GM12801 (cell line): ENCODE measurements around the gene ZNF606.

Experiments used
- TF ChIP-seq, protein P1 (sequence below): IDR thresholded peaks from one replicate; pipeline ENCODE4 v1.5.1; 2011; ENCODE audit warnings: control low read depth; ENCODE audit not compliant: insufficient read length; ENCODE audit errors: extremely low read depth

ZNF606 gene

DNA sequence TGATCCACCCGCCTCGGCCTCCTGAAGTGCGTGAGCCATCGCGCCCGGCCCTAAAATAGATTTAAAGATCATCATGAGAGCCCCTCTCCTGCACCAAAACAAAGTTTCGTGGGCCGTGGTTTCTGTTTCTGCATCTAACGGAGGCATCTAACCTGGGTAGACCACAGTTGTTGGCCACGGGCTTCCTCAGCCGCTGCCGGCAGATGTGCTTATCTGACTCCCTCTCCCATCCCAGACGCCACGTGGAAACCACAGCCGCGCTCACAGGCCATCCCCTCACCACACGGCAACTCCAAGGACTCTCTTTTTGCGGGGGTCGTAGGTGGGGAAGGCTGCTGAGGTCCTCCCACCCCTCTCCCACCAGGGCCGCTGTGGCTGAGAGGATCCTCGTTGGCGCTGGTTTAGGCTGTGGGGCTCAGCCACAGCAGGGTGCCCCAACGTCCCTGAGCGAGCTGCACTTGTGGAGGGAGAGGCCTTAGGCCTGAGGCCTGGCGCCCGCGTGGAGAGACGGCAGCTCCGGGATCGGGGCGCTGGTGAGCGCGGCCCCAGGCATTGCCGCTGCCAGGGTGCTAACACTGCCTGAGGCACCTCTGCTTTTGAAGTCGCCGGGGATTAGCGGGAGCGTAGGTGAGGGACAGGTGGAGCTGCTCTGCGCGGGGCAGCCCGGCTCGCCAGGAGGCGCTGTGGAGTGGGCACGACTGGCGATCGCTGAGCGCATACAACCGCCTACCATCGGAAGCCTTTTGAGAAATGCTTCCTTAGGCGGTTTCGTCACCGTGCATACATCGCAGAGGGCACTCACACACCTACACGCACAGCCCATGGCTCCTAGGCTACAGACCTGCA lies 40.1 kb upstream of the ZNF606 start:
- TF ChIP-seq, protein P1, sequence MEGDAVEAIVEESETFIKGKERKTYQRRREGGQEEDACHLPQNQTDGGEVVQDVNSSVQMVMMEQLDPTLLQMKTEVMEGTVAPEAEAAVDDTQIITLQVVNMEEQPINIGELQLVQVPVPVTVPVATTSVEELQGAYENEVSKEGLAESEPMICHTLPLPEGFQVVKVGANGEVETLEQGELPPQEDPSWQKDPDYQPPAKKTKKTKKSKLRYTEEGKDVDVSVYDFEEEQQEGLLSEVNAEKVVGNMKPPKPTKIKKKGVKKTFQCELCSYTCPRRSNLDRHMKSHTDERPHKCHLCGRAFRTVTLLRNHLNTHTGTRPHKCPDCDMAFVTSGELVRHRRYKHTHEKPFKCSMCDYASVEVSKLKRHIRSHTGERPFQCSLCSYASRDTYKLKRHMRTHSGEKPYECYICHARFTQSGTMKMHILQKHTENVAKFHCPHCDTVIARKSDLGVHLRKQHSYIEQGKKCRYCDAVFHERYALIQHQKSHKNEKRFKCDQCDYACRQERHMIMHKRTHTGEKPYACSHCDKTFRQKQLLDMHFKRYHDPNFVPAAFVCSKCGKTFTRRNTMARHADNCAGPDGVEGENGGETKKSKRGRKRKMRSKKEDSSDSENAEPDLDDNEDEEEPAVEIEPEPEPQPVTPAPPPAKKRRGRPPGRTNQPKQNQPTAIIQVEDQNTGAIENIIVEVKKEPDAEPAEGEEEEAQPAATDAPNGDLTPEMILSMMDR, result no peak

DNA sequence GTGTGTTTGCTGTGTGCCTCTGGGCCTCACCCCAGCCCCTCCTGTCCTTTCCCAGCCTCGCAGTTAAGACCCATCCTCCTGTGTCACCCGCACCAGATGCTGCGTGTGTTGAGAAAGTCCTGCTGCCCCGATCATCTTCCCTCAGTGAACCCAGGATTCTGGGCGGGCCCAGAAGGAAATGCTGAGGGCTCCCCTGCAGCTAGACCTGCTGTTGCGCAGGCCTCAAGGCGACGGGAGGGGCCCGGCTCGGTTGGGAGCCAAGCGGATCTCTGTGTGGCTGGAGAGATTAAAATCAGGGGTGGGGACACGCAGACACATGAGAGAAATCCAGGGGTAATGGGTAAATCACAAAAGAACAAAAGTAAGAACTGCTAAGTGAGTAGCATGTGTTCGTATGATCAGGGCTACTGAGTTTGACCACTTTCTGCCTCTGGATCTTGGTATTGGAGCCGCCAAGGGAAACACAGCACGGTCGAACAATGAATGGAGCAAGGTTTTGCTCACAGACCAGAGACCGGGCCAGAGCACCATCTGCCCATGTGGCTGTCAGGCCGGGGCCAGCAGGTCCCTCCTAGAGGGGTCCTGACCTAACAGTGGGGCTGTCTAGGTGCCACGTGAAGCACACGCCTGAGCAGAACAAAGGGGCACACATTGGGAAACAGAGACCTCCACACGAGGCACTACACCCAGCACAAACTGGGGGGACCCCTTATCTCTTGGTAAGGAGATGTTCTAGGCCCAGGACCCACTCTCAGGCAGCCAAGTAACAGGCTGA lies 38.3 kb upstream of the ZNF606 start:
- TF ChIP-seq, protein P1, result no peak

DNA sequence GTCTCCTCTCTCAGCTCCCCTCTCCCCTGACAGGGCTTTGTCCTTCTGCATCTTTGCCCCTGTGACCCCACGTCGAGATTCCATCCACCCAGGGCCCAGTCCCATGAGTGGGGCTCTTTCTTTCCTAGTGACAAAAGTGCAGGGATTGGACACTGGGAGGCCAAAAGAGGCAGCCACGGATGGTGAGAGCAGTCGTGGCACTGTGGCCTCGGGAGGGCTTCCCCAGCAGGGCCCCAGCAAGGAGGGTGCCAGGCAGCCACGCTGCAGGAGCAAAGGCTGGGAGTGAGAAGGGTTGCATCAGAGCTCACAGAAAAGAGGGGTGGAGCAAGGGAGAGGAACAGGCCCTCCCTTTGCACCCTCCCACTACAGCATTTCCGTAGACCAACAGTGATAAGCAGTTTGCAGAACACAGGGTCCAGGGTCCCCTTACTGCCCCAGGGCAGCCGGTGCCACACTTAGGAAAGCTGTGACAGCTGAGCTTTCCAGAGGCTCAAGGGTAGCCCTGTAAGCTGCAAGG lies 36.1 kb upstream of the ZNF606 start:
- TF ChIP-seq, protein P1, result no peak

DNA sequence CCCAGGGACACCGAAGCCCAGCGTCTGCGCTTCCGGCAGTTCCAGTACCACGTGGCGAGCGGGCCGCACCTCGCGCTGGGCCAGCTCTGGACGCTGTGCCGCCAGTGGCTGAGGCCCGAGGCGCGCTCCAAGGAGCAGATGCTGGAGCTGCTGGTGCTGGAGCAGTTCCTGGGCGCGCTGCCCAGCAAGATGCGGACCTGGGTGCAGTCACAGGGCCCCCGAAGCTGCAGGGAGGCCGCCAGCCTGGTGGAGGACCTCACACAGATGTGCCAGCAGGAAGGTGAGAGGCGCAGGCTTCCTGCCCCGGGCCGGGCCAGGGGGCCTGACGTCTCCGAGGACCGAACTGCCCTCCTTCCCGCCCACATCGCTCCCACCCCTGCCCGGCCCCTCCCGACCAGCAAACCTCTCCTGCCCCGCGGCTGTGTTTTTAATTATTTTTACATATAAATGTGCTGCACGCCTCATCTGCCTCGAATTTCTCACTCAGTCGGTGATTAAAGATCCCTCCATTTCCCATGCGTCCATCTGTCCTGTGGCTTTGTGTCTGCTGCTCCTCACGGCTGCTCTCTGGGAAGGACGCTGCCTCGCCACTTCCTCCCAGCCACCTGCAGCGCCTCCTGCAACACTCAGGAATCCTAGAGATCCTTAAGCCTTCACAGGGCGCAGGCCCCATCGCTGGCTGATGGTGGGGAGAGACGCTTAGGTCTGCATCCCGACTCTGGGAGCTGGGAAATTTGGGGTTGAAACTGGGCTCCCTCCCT lies 35.5 kb upstream of the ZNF606 start:
- TF ChIP-seq, protein P1, result no peak

DNA sequence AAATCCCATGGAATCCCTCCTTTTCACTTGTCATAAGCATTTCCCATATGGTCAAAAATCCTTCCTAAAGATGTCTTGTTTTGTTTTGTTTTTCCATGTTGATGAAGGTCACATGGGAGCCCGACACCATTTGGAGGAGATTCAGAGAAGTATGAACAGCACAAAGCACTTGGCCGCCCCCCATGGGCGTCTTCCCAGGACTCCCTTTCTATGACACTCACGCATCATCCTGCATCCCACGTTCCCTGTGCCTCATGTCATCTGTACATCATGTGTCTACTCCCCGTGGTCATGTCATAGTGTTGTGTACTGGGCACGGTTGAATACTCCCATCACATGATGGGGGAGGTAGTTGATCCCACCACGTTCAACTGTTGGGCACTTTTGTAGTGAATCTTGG lies 33.2 kb upstream of the ZNF606 start:
- TF ChIP-seq, protein P1, result no peak

DNA sequence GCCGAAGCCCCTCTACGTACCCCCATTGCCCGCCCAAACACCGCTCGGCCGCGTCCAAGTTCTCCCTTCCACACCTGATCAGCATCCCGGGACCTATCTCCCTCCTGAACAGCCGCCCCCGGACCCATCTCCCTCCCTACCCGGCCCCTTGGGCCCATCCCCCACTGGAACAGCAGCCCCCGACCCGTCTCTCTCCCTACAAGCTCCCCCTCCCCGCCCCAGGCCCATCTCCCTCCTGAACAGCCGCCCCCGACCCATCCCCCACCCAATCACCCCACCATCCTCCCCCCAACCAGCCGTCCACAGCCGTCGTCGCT lies 31.8 kb upstream of the ZNF606 start:
- TF ChIP-seq, protein P1, result no peak
